IMR-90 (cell line): ENCODE data around the gene IFT57. TPM values are rescaled to one million over a fixed set of nuclear protein-coding genes. Genes with fewer than 3 reads are reported as not detected.

ENCODE experiments used
- ATAC-seq: fragments of 200-7000 bp; cut with Tn5 transposase; 2 replicates; pipeline ENCODE4 v1.9.1; 2020; ENCODE audit warnings: low read depth, mild to moderate bottlenecking, moderate library complexity
- BruUV-seq: library from RNA; stranded (reverse); fragments of 400-500 nt; replicated peaks from 2 replicates; lab custom pipeline; 2021; lab: Mats Ljungman, UMichigan
- CTCF ChIA-PET: fragments of 300-600 bp; formaldehyde crosslinking; extraction: SDS; loops from one replicate; lab custom pipeline; 2021; ENCODE audit warnings: antibody characterized with exemption; lab: Yijun Ruan, JAX
- POLR2A ChIA-PET: fragments of 300-600 bp; sonication (Branson Sonifier 250); formaldehyde crosslinking; loops from one replicate; lab custom pipeline; 2022; ENCODE audit warnings: antibody characterized with exemption; ENCODE audit not compliant: unreplicated experiment; lab: Charles Lee
- DNase-seq: peaks from one replicate; pipeline ENCODE4 v3.0.0; 2013
- H2AFZ ChIP-seq: replicated peaks from 2 replicates; pipeline ENCODE3; 2013; ENCODE audit warnings: low read length, mild to moderate bottlenecking; ENCODE audit not compliant: poor library complexity
- H2AK5ac ChIP-seq: 2 replicates; pipeline ENCODE4 v1.6.1; 2013; ENCODE audit warnings: low read depth, low read length, inconsistent platforms
- H2AK9ac ChIP-seq: replicated peaks from 2 replicates; pipeline ENCODE3; 2013; ENCODE audit warnings: mild to moderate bottlenecking, low read depth, low read length, moderate library complexity; ENCODE audit not compliant: poor library complexity
- H2BK120ac ChIP-seq: 2 replicates; pipeline ENCODE4 v1.6.1; 2013; ENCODE audit warnings: low read depth, low read length, inconsistent platforms
- H2BK15ac ChIP-seq: 3 replicates; pipeline ENCODE4 v1.6.1; 2013; ENCODE audit warnings: low read depth, low read length, inconsistent platforms
- H2BK20ac ChIP-seq: 2 replicates; pipeline ENCODE4 v1.6.1; 2013; ENCODE audit warnings: low read depth, mild to moderate bottlenecking, inconsistent platforms, low read length, moderate library complexity
- H2BK5ac ChIP-seq: 2 replicates; pipeline ENCODE4 v1.6.1; 2013; ENCODE audit warnings: mild to moderate bottlenecking, low read depth, low read length, inconsistent platforms; ENCODE audit not compliant: poor library complexity, severe bottlenecking
- H3K14ac ChIP-seq: replicated peaks from 2 replicates; pipeline ENCODE4 v1.6.1; 2013; ENCODE audit warnings: low read depth, low read length, inconsistent platforms
- H3K18ac ChIP-seq: 2 replicates; pipeline ENCODE4 v1.6.1; 2013; ENCODE audit warnings: low read depth, low read length, control low read depth
- H3K23ac ChIP-seq: 2 replicates; pipeline ENCODE4 v1.6.1; 2013; ENCODE audit warnings: low read depth, low read length, inconsistent platforms
- H3K27ac ChIP-seq: 2 replicates; pipeline ENCODE4 v1.5.1; 2013; ENCODE audit warnings: mild to moderate bottlenecking, control low read depth, low read length; ENCODE audit not compliant: insufficient read depth
- H3K27me3 ChIP-seq: 2 replicates; pipeline ENCODE4 v1.6.1; 2013; ENCODE audit warnings: low read length; ENCODE audit not compliant: control insufficient read depth, insufficient read depth
- H3K36me3 ChIP-seq: 2 replicates; pipeline ENCODE4 v1.6.1; 2013; ENCODE audit warnings: low read length, mixed read lengths; ENCODE audit not compliant: control insufficient read depth, insufficient read depth
- H3K4ac ChIP-seq: 2 replicates; pipeline ENCODE4 v1.6.1; 2013; ENCODE audit warnings: low read depth, low read length, inconsistent platforms
- H3K4me1 ChIP-seq: 2 replicates; pipeline ENCODE4 v1.6.1; 2013; ENCODE audit warnings: low read length, mixed read lengths; ENCODE audit not compliant: control insufficient read depth, insufficient read depth
- H3K4me2 ChIP-seq: 2 replicates; pipeline ENCODE4 v1.6.1; 2013; ENCODE audit warnings: low read depth, mild to moderate bottlenecking, control low read depth, low read length, moderate library complexity
- H3K4me3 ChIP-seq: 2 replicates; pipeline ENCODE4 v1.5.1; 2013; ENCODE audit warnings: low read depth, mild to moderate bottlenecking, control low read depth, low read length, moderate library complexity; ENCODE audit not compliant: insufficient read depth
- H3K56ac ChIP-seq: 2 replicates; pipeline ENCODE4 v1.6.1; 2013; ENCODE audit warnings: low read length, inconsistent platforms; ENCODE audit not compliant: insufficient read depth; ENCODE audit errors: extremely low read depth
- H3K79me1 ChIP-seq, 2 experiments: 2 replicates each; pipeline ENCODE4 v1.6.1; 2013; ENCODE audit warnings: low read length in 2 of 2, inconsistent platforms in 1 of 2, low read depth in 1 of 2
- H3K9ac ChIP-seq: 2 replicates; pipeline ENCODE4 v1.6.1; 2013; ENCODE audit warnings: low read depth, low read length, control low read depth
- H3K9me1 ChIP-seq: 2 replicates; pipeline ENCODE4 v1.6.1; 2013; ENCODE audit warnings: low read length, inconsistent platforms; ENCODE audit not compliant: insufficient read depth
- H3K9me3 ChIP-seq: 2 replicates; pipeline ENCODE4 v1.6.1; 2013; ENCODE audit warnings: low read length; ENCODE audit not compliant: control insufficient read depth, insufficient read depth
- H4K20me1 ChIP-seq: 2 replicates; pipeline ENCODE4 v1.6.1; 2013; ENCODE audit warnings: low read length, inconsistent platforms; ENCODE audit not compliant: insufficient read depth
- H4K5ac ChIP-seq: 2 replicates; pipeline ENCODE4 v1.6.1; 2013; ENCODE audit warnings: mild to moderate bottlenecking, low read depth, low read length, control low read depth
- H4K8ac ChIP-seq, 2 experiments: 2 replicates each; pipeline ENCODE4 v1.6.1; 2013; ENCODE audit warnings: low read depth in 2 of 2, low read length in 2 of 2, control low read depth in 1 of 2, inconsistent platforms in 1 of 2
- H4K91ac ChIP-seq: 2 replicates; pipeline ENCODE4 v1.6.1; 2013; ENCODE audit warnings: low read depth, low read length, inconsistent platforms; ENCODE audit not compliant: insufficient read depth
- BHLHE40 ChIP-seq: fragments of 150-350 bp; IDR thresholded peaks from 2 replicates; pipeline ENCODE4 v1.6.1; 2016; ENCODE audit warnings: mild to moderate bottlenecking, low read depth, low read length
- CEBPB ChIP-seq: IDR thresholded peaks from 2 replicates; pipeline ENCODE4 v1.6.1; 2012; ENCODE audit warnings: low read depth, low read length, improper control_type of control experiment
- CHD1 ChIP-seq: IDR thresholded peaks from 2 replicates; pipeline ENCODE4 v1.6.1; 2012; ENCODE audit warnings: low read depth, low read length, improper control_type of control experiment
- FOS ChIP-seq: fragments of 150-350 bp; IDR thresholded peaks from 2 replicates; pipeline ENCODE4 v1.6.1; 2016; ENCODE audit warnings: low read depth, low read length
- MAFK ChIP-seq: IDR thresholded peaks from 2 replicates; pipeline ENCODE4 v1.6.1; 2012; ENCODE audit warnings: low read depth, low read length, improper control_type of control experiment
- MAZ ChIP-seq: IDR thresholded peaks from 2 replicates; pipeline ENCODE4 v1.6.1; 2012; ENCODE audit warnings: low read depth, mild to moderate bottlenecking, low read length, improper control_type of control experiment, moderate library complexity, borderline replicate concordance
- MXI1 ChIP-seq: IDR thresholded peaks from 2 replicates; pipeline ENCODE4 v1.6.1; 2012; ENCODE audit warnings: low read depth, mild to moderate bottlenecking, low read length, moderate library complexity, borderline replicate concordance
- NFE2L2 ChIP-seq: fragments of 150-350 bp; IDR thresholded peaks from 2 replicates; pipeline ENCODE4 v1.6.1; 2016; ENCODE audit warnings: low read depth, mild to moderate bottlenecking, low read length
- POLR2A ChIP-seq: IDR thresholded peaks from 2 replicates; pipeline ENCODE4 v1.6.1; 2012; ENCODE audit warnings: mild to moderate bottlenecking, low read depth, low read length
- RAD21 ChIP-seq: IDR thresholded peaks from 2 replicates; pipeline ENCODE4 v1.6.1; 2012; ENCODE audit warnings: low read length, improper control_type of control experiment
- RCOR1 ChIP-seq: IDR thresholded peaks from 2 replicates; pipeline ENCODE4 v1.6.1; 2012; ENCODE audit warnings: mild to moderate bottlenecking, low read length, improper control_type of control experiment; ENCODE audit not compliant: insufficient replicate concordance
- RFX5 ChIP-seq: IDR thresholded peaks from 2 replicates; pipeline ENCODE4 v1.8.0; 2012; ENCODE audit warnings: low read depth, mild to moderate bottlenecking, low read length, moderate library complexity
- SMC3 ChIP-seq: fragments of 150-350 bp; IDR thresholded peaks from 2 replicates; pipeline ENCODE4 v1.6.1; 2016; ENCODE audit warnings: low read depth, mild to moderate bottlenecking, antibody characterized with exemption, low read length, moderate library complexity
- USF2 ChIP-seq: fragments of 150-350 bp; IDR thresholded peaks from 2 replicates; pipeline ENCODE4 v1.6.1; 2017; ENCODE audit warnings: mild to moderate bottlenecking, antibody characterized with exemption, low read length, low read depth
- WGBS, 2 experiments: methylation state at CpG; one replicate each; pipeline versions ENCODE4 v1.1.5 to v1.1.7; 2013; ENCODE audit warnings: missing lambda C conversion rate in 2 of 2; ENCODE audit not compliant: insufficient read length in 1 of 2; ENCODE audit errors: extremely low coverage in 2 of 2; 5-methylcytosine and 5-hydroxymethylcytosine counted together
- dilution Hi-C: fragments of 300-500 bp; cut with HindIII; formaldehyde crosslinking; loops from one replicate; pipeline ENCODE4 v1.14.3; 2018; ENCODE audit warnings: low sequenced_read_pairs; ENCODE audit not compliant: unreplicated experiment
- in situ Hi-C: fragments of 300-500 bp; cut with MboI; formaldehyde crosslinking; loops from 3 replicates; pipeline ENCODE4 v1.14.3; 2019; ENCODE audit warnings: low sequenced_read_pairs, inconsistent platforms, mixed read lengths
- intact Hi-C: fragments of 100-400 bp; cut with micrococcal nuclease; formaldehyde crosslinking; loops from 2 replicates; pipeline ENCODE4 v1.10.0; 2022
- polyA plus RNA-seq, 3 experiments: library from polyadenylated mRNA; depleted of rRNA; stranded (reverse); fragments of >200 nt; gene quantifications; 2 replicates each; pipeline ENCODE4 v1.2.3, GENCODE V29; 2012; ENCODE audit warnings: low replicate concordance in 1 of 3
- total RNA-seq: library from RNA; depleted of rRNA; stranded (reverse); fragments of >200 nt; gene quantifications from 2 replicates; pipeline ENCODE4 v1.2.3, GENCODE V29; 2012
- TF ChIP-seq, protein P1 (sequence below): fragments of 150-350 bp; IDR thresholded peaks from 2 replicates; pipeline ENCODE4 v1.6.1; 2016; ENCODE audit warnings: low read depth, mild to moderate bottlenecking, low read length, moderate library complexity, borderline replicate concordance
- TF ChIP-seq, protein P2 (sequence below): conservative IDR thresholded peaks from 2 replicates; pipeline ENCODE4 v1.5.1; 2012; ENCODE audit warnings: mild to moderate bottlenecking, low read depth, low read length, improper control_type of control experiment

Gene IFT57
- total and polyA plus RNA-seq, 2 of the 4 experiments (the other 2 are of a cell fraction), result 30.0 to 35.3 TPM

DNA sequence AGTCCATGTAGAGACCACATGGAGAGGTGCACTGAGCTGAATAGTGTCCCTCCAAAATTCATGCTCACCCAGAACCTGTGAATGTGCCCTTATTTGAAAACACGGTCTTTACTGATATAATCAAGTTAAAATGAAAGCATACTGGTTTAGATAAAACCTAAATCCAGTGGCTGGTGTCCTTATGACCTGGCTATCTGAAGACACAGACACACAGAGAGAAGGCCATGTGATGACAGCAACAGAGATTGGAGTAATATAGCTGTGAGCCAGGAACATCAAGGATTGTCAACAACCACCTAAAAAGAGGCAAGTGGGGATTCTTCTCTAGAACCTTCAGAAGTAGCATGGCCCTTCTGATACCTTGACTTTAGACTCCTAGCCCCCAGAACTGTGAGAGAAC lies 76.6 kb downstream of the IFT57 start:
- no peak overlapping the region for H4K8ac ChIP-seq
- H2AK9ac ChIP-seq, result no peak overlapping the region
- H3K36me3 ChIP-seq, result no peaks in the 10 kb centered on the region
- no peaks in the 10 kb centered on the region for H3K27me3 ChIP-seq
- no TSS peak for BruUV-seq
- in situ Hi-C loops, result no loop called here
- H3K4ac ChIP-seq, result no peak overlapping the region
- H2AFZ ChIP-seq, result no peak overlapping the region
- no peak overlapping the region for H3K18ac ChIP-seq
- intact Hi-C loops, result no loop called here
- H2BK15ac ChIP-seq, result no peak overlapping the region
- no peak overlapping the region for H3K9ac ChIP-seq
- H3K27ac ChIP-seq, result no peak overlapping the region
- TF ChIP-seq, protein P1, sequence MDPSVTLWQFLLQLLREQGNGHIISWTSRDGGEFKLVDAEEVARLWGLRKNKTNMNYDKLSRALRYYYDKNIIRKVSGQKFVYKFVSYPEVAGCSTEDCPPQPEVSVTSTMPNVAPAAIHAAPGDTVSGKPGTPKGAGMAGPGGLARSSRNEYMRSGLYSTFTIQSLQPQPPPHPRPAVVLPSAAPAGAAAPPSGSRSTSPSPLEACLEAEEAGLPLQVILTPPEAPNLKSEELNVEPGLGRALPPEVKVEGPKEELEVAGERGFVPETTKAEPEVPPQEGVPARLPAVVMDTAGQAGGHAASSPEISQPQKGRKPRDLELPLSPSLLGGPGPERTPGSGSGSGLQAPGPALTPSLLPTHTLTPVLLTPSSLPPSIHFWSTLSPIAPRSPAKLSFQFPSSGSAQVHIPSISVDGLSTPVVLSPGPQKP, result no peak
- TF ChIP-seq RCOR1, result no peak
- TF ChIP-seq RAD21, result no peak
- TF ChIP-seq, protein P2, sequence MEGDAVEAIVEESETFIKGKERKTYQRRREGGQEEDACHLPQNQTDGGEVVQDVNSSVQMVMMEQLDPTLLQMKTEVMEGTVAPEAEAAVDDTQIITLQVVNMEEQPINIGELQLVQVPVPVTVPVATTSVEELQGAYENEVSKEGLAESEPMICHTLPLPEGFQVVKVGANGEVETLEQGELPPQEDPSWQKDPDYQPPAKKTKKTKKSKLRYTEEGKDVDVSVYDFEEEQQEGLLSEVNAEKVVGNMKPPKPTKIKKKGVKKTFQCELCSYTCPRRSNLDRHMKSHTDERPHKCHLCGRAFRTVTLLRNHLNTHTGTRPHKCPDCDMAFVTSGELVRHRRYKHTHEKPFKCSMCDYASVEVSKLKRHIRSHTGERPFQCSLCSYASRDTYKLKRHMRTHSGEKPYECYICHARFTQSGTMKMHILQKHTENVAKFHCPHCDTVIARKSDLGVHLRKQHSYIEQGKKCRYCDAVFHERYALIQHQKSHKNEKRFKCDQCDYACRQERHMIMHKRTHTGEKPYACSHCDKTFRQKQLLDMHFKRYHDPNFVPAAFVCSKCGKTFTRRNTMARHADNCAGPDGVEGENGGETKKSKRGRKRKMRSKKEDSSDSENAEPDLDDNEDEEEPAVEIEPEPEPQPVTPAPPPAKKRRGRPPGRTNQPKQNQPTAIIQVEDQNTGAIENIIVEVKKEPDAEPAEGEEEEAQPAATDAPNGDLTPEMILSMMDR, result no peak
- TF ChIP-seq CHD1, result no peak
- no peak for TF ChIP-seq MXI1
- no peak for TF ChIP-seq RFX5
- no peak for TF ChIP-seq FOS
- TF ChIP-seq MAFK, result no peak
- TF ChIP-seq MAZ, result no peak
- no peak for TF ChIP-seq NFE2L2
- no peak for TF ChIP-seq USF2
- no peak for TF ChIP-seq SMC3
- TF ChIP-seq POLR2A, result no peak
- no peak for TF ChIP-seq BHLHE40
- no peak for TF ChIP-seq CEBPB
- no peak overlapping the region for H3K14ac ChIP-seq
- H2AK5ac ChIP-seq, result no peak overlapping the region
- no peak overlapping the region for H3K23ac ChIP-seq
- ATAC-seq, result no peak
- no peaks in the 10 kb centered on the region for H3K79me1 ChIP-seq
- ChIA-PET CTCF (interaction anchor here (0.5 kb wide), 1 partner anchor 79 kb away, joined by 4 read pairs; no protein-coding TSS in a partner anchor), POLR2A (no interaction called here)
- H3K56ac ChIP-seq, result no peak overlapping the region
- no peak for DNase-seq
- H4K20me1 ChIP-seq, result no peaks in the 10 kb centered on the region
- peaks cover 10% of the 10 kb centered on the region for H3K9me3 ChIP-seq
- no peak overlapping the region for H4K91ac ChIP-seq
- H2BK20ac ChIP-seq, result no peak overlapping the region
- no peaks in the 10 kb centered on the region for H3K4me1 ChIP-seq
- no peak overlapping the region for H2BK5ac ChIP-seq
- H3K4me2 ChIP-seq, result no peak overlapping the region
- no peak overlapping the region for H4K5ac ChIP-seq
- dilution Hi-C loops, result no loop called here
- H3K9me1 ChIP-seq, result no peaks in the 10 kb centered on the region
- H3K4me3 ChIP-seq, result no peak overlapping the region
- no peak overlapping the region for H2BK120ac ChIP-seq
- WGBS, 2 experiments, result no CpG with 5 or more reads among the region's 1 CpG
